Thyroid gland (tissue), 4 donors: Measurements from ENCODE around the gene C22orf31. TPM values are rescaled to one million over a fixed set of nuclear protein-coding genes. Genes with fewer than 3 reads are reported as not detected.

Source experiments
- DNase-seq, 2 donors: peaks; one replicate each; pipeline ENCODE4 v3.0.0-alpha.2; 2019
- H3K27ac ChIP-seq, 3 donors: fragments of 200-600 bp; sonication (generic); 1 replicate in 2 of 3; 2 replicates in 1 of 3; pipeline ENCODE4 v1.5.1; 2016 to 2019; ENCODE audit warnings: mild to moderate bottlenecking in 1 of 3, moderate library complexity in 1 of 3
- H3K27me3 ChIP-seq: fragments of 200-600 bp; sonication (generic); one replicate; pipeline ENCODE4 v1.5.1; 2019
- H3K36me3 ChIP-seq, 2 donors: fragments of 200-600 bp; sonication (generic); one replicate each; pipeline ENCODE4 v1.5.1; 2016 to 2019
- H3K4me1 ChIP-seq, 2 donors: fragments of 200-600 bp; sonication (generic); one replicate each; pipeline ENCODE4 v1.5.1; 2017 to 2019
- H3K4me3 ChIP-seq, 3 donors: fragments of 200-600 bp; sonication (generic); replicated peaks in 1 of 3; 1 replicate in 2 of 3; 2 replicates in 1 of 3; pipeline ENCODE4 v1.5.1; 2016; ENCODE audit warnings: mild to moderate bottlenecking in 1 of 3
- H3K9me3 ChIP-seq: fragments of 200-600 bp; sonication (generic); one replicate; pipeline ENCODE4 v1.5.1; 2017
- CTCF ChIP-seq, 6 experiments: fragments of 200-600 bp in 3 of 6; fragments of 450-650 bp in 3 of 6; sonication (generic) in 3 of 6; IDR thresholded peaks; one replicate each; pipeline ENCODE4 v1.5.1; 2016 to 2019; ENCODE audit warnings: antibody characterized with exemption in 6 of 6, mild to moderate bottlenecking in 2 of 6, inconsistent platforms in 1 of 6, moderate library complexity in 1 of 6
- POLR2A ChIP-seq, 2 donors: fragments of 450-650 bp; IDR thresholded peaks; one replicate each; pipeline ENCODE4 v1.6.1; 2017; ENCODE audit warnings: antibody characterized with exemption in 2 of 2, mild to moderate bottlenecking in 2 of 2, moderate library complexity in 1 of 2
- WGBS, 2 donors: methylation state at CpG; one replicate each; pipeline ENCODE4 v1.1.5; 2017; 5-methylcytosine and 5-hydroxymethylcytosine counted together
- intact Hi-C: fragments of 100-400 bp; cut with DNase I; formaldehyde crosslinking; loops from one replicate; pipeline ENCODE4 v1.15.1; 2023
- total RNA-seq, 4 donors: library from RNA; depleted of rRNA; stranded (reverse); fragments of >200 nt; gene quantifications; one replicate each; pipeline ENCODE4 v1.2.3, GENCODE V29; 2016

Gene C22orf31
- total RNA-seq, 4 donors from 2014 or later: not detected

GRCh38 chr22:29056472-29056871, 5.2 kb downstream of the C22orf31 start:
- WGBS, 2 donors: 97 to 98% methylated on average over 3 of the region's 3 CpGs
- Histone ChIP-seq H3K4me1 (no peaks in the 10 kb centered on the region), H3K4me3 (no peak overlapping the region), H3K27me3 (no peaks in the 10 kb centered on the region), H3K36me3 (no peaks in the 10 kb centered on the region), H3K9me3 (no peaks in the 10 kb centered on the region), H3K27ac (no peak overlapping the region)
- intact Hi-C loops: loop anchor here (10.0 kb wide), 1 partner anchor 188 kb away; no protein-coding TSS in a partner anchor
- DNase-seq: no peak
- TF ChIP-seq POLR2A (IDR thresholded peaks at IDR 0.05) (no peak), CTCF (IDR thresholded peaks at IDR 0.05) (no peak)

GRCh38 chr22:29055192-29055830, 6.3 kb downstream of the C22orf31 start:
- Histone ChIP-seq H3K9me3 (no peaks in the 10 kb centered on the region), H3K27ac (no peak overlapping the region), H3K27me3 (no peaks in the 10 kb centered on the region), H3K36me3 (peaks cover 4 to 10% of the 10 kb centered on the region in 2 donors), H3K4me1 (no peaks in the 10 kb centered on the region), H3K4me3 (no peak overlapping the region)
- no peak for DNase-seq
- TF ChIP-seq CTCF (IDR thresholded peaks at IDR 0.05) (no peak), POLR2A (IDR thresholded peaks at IDR 0.05) (no peak)
- WGBS, 2 donors: 62 to 77% methylated on average over 14 of the region's 14 CpGs
- intact Hi-C loops: loop anchor here (10.0 kb wide), 1 partner anchor 189 kb away; no protein-coding TSS in a partner anchor

GRCh38 chr22:29054251-29054767, 7.3 kb downstream of the C22orf31 start:
- H3K27me3 ChIP-seq: no peaks in the 10 kb centered on the region
- DNase-seq: no peak
- WGBS, 2 donors: 81 to 87% methylated on average over 5 to 10 of the region's 10 CpGs
- intact Hi-C loops: loop anchor here (10.0 kb wide), 1 partner anchor 190 kb away; no protein-coding TSS in a partner anchor
- H3K27ac ChIP-seq: no peak overlapping the region
- H3K36me3 ChIP-seq: peaks cover 14 to 20% of the 10 kb centered on the region in 2 donors
- no peak overlapping the region for H3K4me3 ChIP-seq
- no peaks in the 10 kb centered on the region for H3K9me3 ChIP-seq
- no peak for TF ChIP-seq CTCF (IDR thresholded peaks at IDR 0.05)
- no peaks in the 10 kb centered on the region for H3K4me1 ChIP-seq

GRCh38 chr22:29053048-29053702, 8.5 kb downstream of the C22orf31 start:
- peaks cover 24 to 31% of the 10 kb centered on the region in 2 donors for H3K36me3 ChIP-seq
- intact Hi-C loops: loop anchor here (10.0 kb wide), 1 partner anchor 192 kb away; no protein-coding TSS in a partner anchor
- no peak overlapping the region for H3K4me3 ChIP-seq
- no peaks in the 10 kb centered on the region for H3K4me1 ChIP-seq
- WGBS, 2 donors: 92 to 98% methylated on average over 8 of the region's 8 CpGs
- H3K27ac ChIP-seq: no peak overlapping the region
- DNase-seq: no peak
- TF ChIP-seq CTCF (IDR thresholded peaks at IDR 0.05) (no peak), POLR2A (IDR thresholded peaks at IDR 0.05) (no peak)
- H3K27me3 ChIP-seq: no peaks in the 10 kb centered on the region
- H3K9me3 ChIP-seq: no peaks in the 10 kb centered on the region

GRCh38 chr22:29050457-29050856, 11.2 kb downstream of the C22orf31 start:
- WGBS, 2 donors: 93 to 98% methylated on average over 3 to 8 of the region's 24 CpGs

More at GRCh38 chr22:29050457-29050856, 11.2 kb downstream of the C22orf31 start:
- peaks cover 29 to 43% of the 10 kb centered on the region in 2 donors for H3K36me3 ChIP-seq
- H3K9me3 ChIP-seq: no peaks in the 10 kb centered on the region
- intact Hi-C loops: loop anchor here (10.0 kb wide), 1 partner anchor 194 kb away; no protein-coding TSS in a partner anchor
- no peaks in the 10 kb centered on the region for H3K4me1 ChIP-seq
- no peak for DNase-seq
- H3K4me3 ChIP-seq: no peak overlapping the region
- no peak for TF ChIP-seq CTCF (IDR thresholded peaks at IDR 0.05)
- no peaks in the 10 kb centered on the region for H3K27me3 ChIP-seq
- no peak overlapping the region for H3K27ac ChIP-seq
